Parathyroid adenoma (tissue), 2 donors: ENCODE results near the gene KEL.

ENCODE experiments used
- H2AFZ ChIP-seq: fragments of 300-600 bp; sonication (generic); one replicate; pipeline ENCODE4 v1.7.0; 2017; ENCODE audit warnings: antibody characterized with exemption, mild to moderate bottlenecking
- H3K27ac ChIP-seq: fragments of 300-600 bp; sonication (generic); one replicate; pipeline ENCODE4 v1.7.0; 2017
- H3K27me3 ChIP-seq: fragments of 300-600 bp; sonication (generic); one replicate; pipeline ENCODE4 v1.7.0; 2017; ENCODE audit warnings: low read length; ENCODE audit not compliant: control insufficient read depth, insufficient read depth
- H3K36me3 ChIP-seq: fragments of 300-600 bp; sonication (generic); one replicate; pipeline ENCODE4 v1.7.0; 2017; ENCODE audit warnings: low read length; ENCODE audit not compliant: control insufficient read depth, insufficient read depth
- H3K4me1 ChIP-seq: fragments of 300-600 bp; sonication (generic); one replicate; pipeline ENCODE4 v1.7.0; 2017; ENCODE audit warnings: control low read depth
- H3K4me2 ChIP-seq: fragments of 300-600 bp; sonication (generic); one replicate; pipeline ENCODE4 v1.7.0; 2017; ENCODE audit warnings: low read length
- H3K4me3 ChIP-seq: fragments of 300-600 bp; sonication (generic); one replicate; pipeline ENCODE4 v1.7.0; 2017; ENCODE audit warnings: low read depth, low read length
- H3K79me2 ChIP-seq: fragments of 300-600 bp; sonication (generic); one replicate; pipeline ENCODE4 v1.7.0; 2017; ENCODE audit warnings: control low read depth
- H3K9ac ChIP-seq: fragments of 300-600 bp; sonication (generic); one replicate; pipeline ENCODE4 v1.7.0; 2017; ENCODE audit warnings: mild to moderate bottlenecking
- H3K9me3 ChIP-seq: fragments of 300-600 bp; sonication (generic); one replicate; pipeline ENCODE4 v1.7.0; 2017; ENCODE audit warnings: low read length; ENCODE audit not compliant: control insufficient read depth
- CTCF ChIP-seq: fragments of 300-600 bp; sonication (generic); IDR thresholded peaks from one replicate; pipeline ENCODE4 v1.7.0; 2017; ENCODE audit warnings: antibody characterized with exemption, mild to moderate bottlenecking
- donor health status: primary hyperparathyroidism.

The KEL gene

GRCh38 chr7:142974626-142975025 is 12.5 kb upstream of the KEL start:
- Histone ChIP-seq H3K4me2 (no peak overlapping the region), H3K4me1 (no peaks in the 10 kb centered on the region), H3K36me3 (no peaks in the 10 kb centered on the region)

GRCh38 chr7:142969183-142969582 is 7.0 kb upstream of the KEL start:
- Histone ChIP-seq H3K79me2 (no peaks in the 10 kb centered on the region), H3K9me3 (no peaks in the 10 kb centered on the region), H3K36me3 (no peaks in the 10 kb centered on the region), H3K9ac (no peak overlapping the region), H2AFZ (no peak overlapping the region), H3K4me1 (no peaks in the 10 kb centered on the region), H3K4me2 (no peak overlapping the region), H3K27ac (no peak overlapping the region), H3K4me3 (no peak overlapping the region), H3K27me3 (no peaks in the 10 kb centered on the region)
- TF ChIP-seq CTCF, result no peak

More at GRCh38 chr7:142974626-142975025, 12.5 kb upstream of the KEL start:
- H3K27ac ChIP-seq, result no peak overlapping the region
- H3K4me3 ChIP-seq, result no peak overlapping the region
- no peaks in the 10 kb centered on the region for H3K9me3 ChIP-seq
- no peaks in the 10 kb centered on the region for H3K27me3 ChIP-seq
- H3K79me2 ChIP-seq, result no peaks in the 10 kb centered on the region
- no peak for TF ChIP-seq CTCF
- H3K9ac ChIP-seq, result no peak overlapping the region
- H2AFZ ChIP-seq, result no peak overlapping the region

GRCh38 chr7:142968229-142968628 is 6.1 kb upstream of the KEL start:
- H3K4me1 ChIP-seq, result no peaks in the 10 kb centered on the region
- H2AFZ ChIP-seq, result no peak overlapping the region
- no peak overlapping the region for H3K27ac ChIP-seq
- no peaks in the 10 kb centered on the region for H3K36me3 ChIP-seq
- TF ChIP-seq CTCF, result no peak
- no peaks in the 10 kb centered on the region for H3K9me3 ChIP-seq
- no peak overlapping the region for H3K4me2 ChIP-seq
- no peaks in the 10 kb centered on the region for H3K27me3 ChIP-seq
- no peak overlapping the region for H3K9ac ChIP-seq
- no peak overlapping the region for H3K4me3 ChIP-seq
- no peaks in the 10 kb centered on the region for H3K79me2 ChIP-seq

GRCh38 chr7:142964502-142965246 is 2.5 kb upstream of the KEL start:
- Histone ChIP-seq H3K9me3 (no peaks in the 10 kb centered on the region), H2AFZ (no peak overlapping the region), H3K4me2 (no peak overlapping the region), H3K27me3 (no peaks in the 10 kb centered on the region), H3K9ac (no peak overlapping the region), H3K36me3 (no peaks in the 10 kb centered on the region), H3K79me2 (no peaks in the 10 kb centered on the region), H3K4me3 (no peak overlapping the region), H3K4me1 (no peaks in the 10 kb centered on the region), H3K27ac (no peak overlapping the region)
- TF ChIP-seq CTCF, result no peak

GRCh38 chr7:142963993-142964392 is 1.8 kb upstream of the KEL start:
- Histone ChIP-seq H3K79me2 (no peaks in the 10 kb centered on the region), H3K9ac (no peak overlapping the region), H3K36me3 (no peaks in the 10 kb centered on the region), H3K4me3 (no peak overlapping the region), H3K27me3 (no peaks in the 10 kb centered on the region), H3K4me2 (no peak overlapping the region), H3K9me3 (no peaks in the 10 kb centered on the region), H3K4me1 (no peaks in the 10 kb centered on the region), H2AFZ (no peak overlapping the region), H3K27ac (no peak overlapping the region)
- TF ChIP-seq CTCF, result no peak
